ENCODE results near the gene GDF15.

- TF ChIP-seq EZH2 (IDR thresholded peaks at IDR 0.05; ENCODE audit: low read length) (no peak), CTCF (optimal IDR thresholded peaks at IDR 0.05 in 1 of 3, IDR thresholded peaks at IDR 0.05 in 1 of 3, conservative IDR thresholded peaks at IDR 0.05 in 1 of 3; ENCODE audit: extremely low read depth in 1 of 3, insufficient read depth in 2 of 3, low read length in 3 of 3) (peak in 1 of 3 experiments; percentile 41)
These were observed 33.3 kb downstream of the GDF15 start, which contains the start of gene SSBP4 for GRCh38 chr19:18419195-18419698.

Measured in keratinocyte (primary cell).